Measurements from ENCODE around the gene CEACAM1.
"Not testable (repeated sequence)": the region's sequence is repeated elsewhere in the genome, so short reads cannot be mapped to it uniquely, and the experiment has no call there.

Gene CEACAM1

GRCh38 chr19:42547929-42548328 is 19.6 kb upstream of the CEACAM1 start:
- no peak for FAIRE-seq

DNA sequence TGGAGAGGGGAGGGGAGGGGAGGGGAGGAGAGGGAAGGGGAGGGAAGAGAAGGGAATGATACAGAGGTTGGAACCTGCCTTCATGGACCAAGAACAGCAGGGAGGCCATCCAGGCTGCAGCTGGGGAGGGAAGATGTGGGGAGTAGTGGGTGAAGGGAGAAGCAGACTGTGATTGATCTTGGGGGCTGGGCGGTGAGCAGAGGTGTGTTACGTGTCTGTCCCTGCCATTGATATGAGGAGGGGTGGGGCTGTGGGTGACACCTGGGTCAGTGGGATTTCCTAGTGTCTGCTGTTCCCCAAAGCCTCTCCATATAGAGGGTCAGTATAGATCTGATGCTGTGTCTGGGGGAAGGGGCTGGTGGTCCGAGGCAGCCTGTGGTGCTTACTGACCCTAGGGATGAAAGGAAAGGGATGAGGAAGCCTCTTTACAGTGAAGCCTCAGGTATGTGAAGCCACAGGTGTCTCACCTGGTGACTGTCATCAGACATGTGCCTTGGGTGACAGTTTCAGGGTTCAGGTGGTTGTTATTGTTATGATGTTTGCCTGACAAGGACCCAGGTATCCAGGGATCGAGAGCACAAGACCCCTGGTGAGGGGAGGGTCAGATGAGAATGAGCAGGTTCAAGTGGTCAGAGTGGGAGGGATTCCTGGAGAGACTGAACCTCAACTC is 18.7 kb upstream of the CEACAM1 start:
- no peak for FAIRE-seq

DNA sequence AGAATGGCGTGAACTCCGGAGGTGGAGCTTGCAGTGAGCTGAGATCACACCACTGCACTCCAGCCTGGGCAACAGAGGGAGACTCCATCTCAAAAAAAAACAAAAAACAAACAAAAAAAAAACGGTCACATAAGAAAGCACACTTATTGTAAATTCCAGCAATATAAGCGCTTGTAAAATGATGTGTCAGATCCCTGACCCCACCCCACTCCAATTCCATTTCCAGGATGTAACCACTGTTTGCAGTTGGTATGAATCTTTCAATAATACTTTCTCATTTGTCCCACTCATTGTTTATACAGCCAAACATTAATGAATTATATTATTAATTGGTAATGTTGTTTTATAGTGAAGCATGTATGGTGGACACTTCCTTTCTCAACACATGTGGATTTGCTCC is 15.9 kb upstream of the CEACAM1 start:
- no peak for FAIRE-seq

GRCh38 chr19:42542791-42543190 is 14.5 kb upstream of the CEACAM1 start:
- no peak for FAIRE-seq

DNA sequence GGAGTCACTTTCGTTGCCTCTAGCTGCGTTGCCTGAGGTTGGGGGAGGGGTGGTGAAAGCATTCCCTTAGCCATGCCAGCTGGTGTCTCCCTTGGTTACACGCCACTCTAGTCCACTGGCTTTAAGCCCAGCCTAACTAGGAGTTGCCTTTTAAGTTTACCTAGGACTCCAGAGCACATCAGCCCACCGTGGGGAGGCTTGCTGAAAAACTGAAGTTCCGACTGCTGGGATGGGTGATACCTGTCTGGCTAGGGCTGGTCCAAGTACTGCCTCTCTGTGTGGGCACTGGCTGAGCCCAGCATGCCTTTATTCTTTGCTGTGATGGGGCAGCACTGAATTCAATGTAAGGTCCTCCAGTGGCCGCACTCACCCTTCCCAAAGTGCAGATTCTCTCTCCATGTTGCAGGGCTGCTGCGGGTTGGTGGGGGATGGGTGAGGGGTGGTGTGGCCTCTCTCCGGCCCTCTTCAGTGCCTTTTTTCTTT is 11.8 kb upstream of the CEACAM1 start:
- FAIRE-seq: no peak

GRCh38 chr19:42538841-42539709 is 10.8 kb upstream of the CEACAM1 start:
- FAIRE-seq: no peak

- not testable (repeated sequence) for FAIRE-seq
These were observed 7.0 kb upstream of the CEACAM1 start for GRCh38 chr19:42535276-42535675.

- FAIRE-seq: no peak
These were observed 6.1 kb upstream of the CEACAM1 start for GRCh38 chr19:42534391-42534790.

- no peak for FAIRE-seq
These were observed 4.6 kb upstream of the CEACAM1 start for GRCh38 chr19:42532891-42533290.

- no peak for FAIRE-seq
These were observed 3.0 kb upstream of the CEACAM1 start for GRCh38 chr19:42531313-42531712.

- no peak for FAIRE-seq
These were observed 1.0 kb upstream of the CEACAM1 start for GRCh38 chr19:42529248-42529764.

- no peak for FAIRE-seq
These were observed 3.3 kb downstream of the CEACAM1 start for GRCh38 chr19:42524943-42525342.

GRCh38 chr19:42524250-42524649 is 4.0 kb downstream of the CEACAM1 start:
- FAIRE-seq: no peak

- FAIRE-seq: not testable (repeated sequence)
These were observed 6.0 kb downstream of the CEACAM1 start for GRCh38 chr19:42522262-42522661.

- FAIRE-seq: no peak
These were observed 6.8 kb downstream of the CEACAM1 start for GRCh38 chr19:42521346-42522030.

GRCh38 chr19:42519108-42519507 is 9.2 kb downstream of the CEACAM1 start:
- no peak for FAIRE-seq

- FAIRE-seq: no peak
These were observed 11.5 kb downstream of the CEACAM1 start for GRCh38 chr19:42516771-42517170.

- FAIRE-seq: no peak
These were observed 12.9 kb downstream of the CEACAM1 start for GRCh38 chr19:42515241-42515832.

- FAIRE-seq: no peak
These were observed 13.8 kb downstream of the CEACAM1 start for GRCh38 chr19:42514449-42514848.

DNA sequence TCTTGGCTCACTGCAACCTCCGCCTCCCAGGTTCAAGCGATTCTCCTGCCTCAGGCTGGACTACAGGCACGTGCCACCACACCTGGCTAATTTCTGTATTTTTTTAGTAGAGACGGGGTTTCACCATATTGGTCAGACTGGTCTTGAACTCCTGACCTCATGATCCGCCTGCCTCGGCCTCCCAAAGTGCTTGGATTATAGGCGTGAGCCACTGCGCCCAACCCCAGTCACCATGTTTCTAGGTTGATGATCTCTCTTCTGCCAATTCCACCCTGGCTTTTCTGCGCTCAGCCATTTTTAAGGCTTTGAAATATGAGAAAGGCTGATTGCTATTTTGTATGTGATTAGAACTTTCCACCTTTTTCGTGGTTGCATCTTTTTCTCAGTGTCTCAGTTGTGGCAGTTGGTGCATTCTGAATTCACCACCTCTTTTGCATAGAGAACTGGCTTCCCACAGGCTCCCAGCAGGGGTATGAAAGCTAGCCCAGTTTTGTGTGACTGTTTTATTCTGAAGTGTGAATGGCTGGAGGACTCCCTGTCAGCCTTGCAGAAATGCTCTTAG is 15.5 kb downstream of the CEACAM1 start:
- FAIRE-seq: no peak

DNA sequence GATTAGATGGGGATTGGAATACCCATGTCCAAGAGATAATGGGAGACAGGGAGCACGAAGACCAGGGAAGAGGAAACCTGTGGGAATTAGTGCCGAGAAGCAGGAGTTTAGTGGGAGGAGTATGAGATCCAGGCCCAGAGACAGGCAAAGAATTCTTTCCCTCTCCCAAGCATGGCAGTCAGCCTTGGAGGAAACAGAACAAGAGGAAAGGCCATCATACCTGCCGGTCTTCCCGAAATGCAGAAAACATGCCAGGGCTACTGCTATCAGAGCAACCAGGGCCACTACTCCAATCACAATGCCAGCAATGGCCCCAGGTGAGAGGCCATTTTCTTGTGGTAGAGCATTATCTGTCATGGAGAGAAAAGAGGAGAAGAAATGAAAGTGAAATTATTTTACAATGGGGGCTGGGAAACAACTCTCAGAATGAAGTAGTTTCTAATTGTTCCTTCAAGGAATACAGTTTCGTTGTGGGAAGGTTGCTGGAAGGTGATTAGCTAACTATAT is 16.1 kb downstream of the CEACAM1 start:
- no peak for FAIRE-seq

- FAIRE-seq: no peak
These were observed 16.9 kb downstream of the CEACAM1 start for GRCh38 chr19:42511340-42511739.
